OCI-LY7 (cell line): ENCODE measurements around the gene DFFB. TPM values are rescaled to one million over a fixed set of nuclear protein-coding genes. Genes with fewer than 3 reads are reported as not detected.

Source experiments
- BruUV-seq: library from RNA; stranded (reverse); fragments of 400-500 nt; replicated peaks from 2 replicates; lab custom pipeline; 2021; lab: Mats Ljungman, UMichigan
- CTCF ChIA-PET: fragments of 300-600 bp; sonication (Branson Sonifier 250); formaldehyde crosslinking; loops from one replicate; lab custom pipeline; 2022; ENCODE audit warnings: antibody characterized with exemption; ENCODE audit not compliant: unreplicated experiment; lab: Charles Lee
- POLR2A ChIA-PET: fragments of 300-600 bp; sonication (Branson Sonifier 250); formaldehyde crosslinking; loops from one replicate; lab custom pipeline; 2022; ENCODE audit warnings: antibody characterized with exemption; lab: Charles Lee
- DNase-seq: peaks from one replicate; pipeline ENCODE4 v3.0.0-alpha.2; 2015; ENCODE audit warnings: low spot score
- H2AFZ ChIP-seq: fragments of 200-600 bp; sonication (generic), shearing (Covaris generic); 2 replicates; pipeline ENCODE4 v1.6.1; 2014; ENCODE audit warnings: mild to moderate bottlenecking, antibody characterized with exemption, low read length, moderate library complexity
- H3K27ac ChIP-seq: fragments of 200-600 bp; sonication (generic); 2 replicates; pipeline ENCODE4 v1.5.1; 2014; ENCODE audit warnings: mixed run types, low read depth, mild to moderate bottlenecking, moderate library complexity, low read length, inconsistent platforms; ENCODE audit not compliant: poor library complexity, severe bottlenecking
- H3K36me3 ChIP-seq: fragments of 200-600 bp; sonication (generic); 2 replicates; pipeline ENCODE4 v1.6.1; 2014; ENCODE audit warnings: mild to moderate bottlenecking, antibody characterized with exemption, low read length, moderate library complexity, mixed read lengths; ENCODE audit not compliant: insufficient read depth
- H3K4me1 ChIP-seq: fragments of 200-600 bp; sonication (generic); 2 replicates; pipeline ENCODE4 v1.5.1; 2014; ENCODE audit warnings: mild to moderate bottlenecking, low read length; ENCODE audit not compliant: insufficient read depth, poor library complexity, severe bottlenecking
- H3K4me2 ChIP-seq: fragments of 200-600 bp; sonication (generic); 2 replicates; pipeline ENCODE4 v1.6.1; 2014; ENCODE audit warnings: mild to moderate bottlenecking, low read length
- H3K4me3 ChIP-seq: fragments of 200-600 bp; sonication (generic); 2 replicates; pipeline ENCODE4 v1.5.1; 2014; ENCODE audit warnings: mild to moderate bottlenecking, low read depth, low read length; ENCODE audit not compliant: poor library complexity, severe bottlenecking
- H3K79me2 ChIP-seq: fragments of 200-600 bp; sonication (generic); 2 replicates; pipeline ENCODE4 v1.6.1; 2016; ENCODE audit warnings: low read depth, mild to moderate bottlenecking, low read length, moderate library complexity, mixed read lengths; ENCODE audit not compliant: insufficient read depth
- H3K9me2 ChIP-seq: fragments of 200-600 bp; sonication (generic); 2 replicates; pipeline ENCODE4 v1.6.1; 2016; ENCODE audit warnings: mild to moderate bottlenecking, low read length, mixed read lengths; ENCODE audit not compliant: insufficient read depth
- H3K9me3 ChIP-seq: fragments of 200-600 bp; sonication (generic); 2 replicates; pipeline ENCODE4 v1.6.1; 2014; ENCODE audit warnings: mild to moderate bottlenecking, mixed run types, low read length, mixed read lengths
- H4K20me1 ChIP-seq: fragments of 200-600 bp; sonication (generic); 2 replicates; pipeline ENCODE4 v1.6.1; 2014; ENCODE audit warnings: mild to moderate bottlenecking, antibody characterized with exemption, low read length, moderate library complexity, mixed read lengths; ENCODE audit not compliant: insufficient read depth
- CTCF ChIP-seq: fragments of 200-600 bp; sonication (generic); conservative IDR thresholded peaks from 2 replicates; pipeline ENCODE4 v1.5.1; 2014; ENCODE audit warnings: mild to moderate bottlenecking, antibody characterized with exemption, low read length, moderate library complexity, mixed read lengths
- EZH2phosphoT487 ChIP-seq: fragments of 200-600 bp; sonication (generic); IDR thresholded peaks from 2 replicates; pipeline ENCODE4 v1.6.1; 2018; ENCODE audit warnings: low read depth, borderline replicate concordance, mild to moderate bottlenecking, mixed run types, antibody characterized with exemption, low read length, moderate library complexity, mixed read lengths
- intact Hi-C: fragments of 100-400 bp; cut with micrococcal nuclease; formaldehyde crosslinking; loops from one replicate; pipeline ENCODE4 v1.10.0; 2022; ENCODE audit not compliant: unreplicated experiment
- total RNA-seq, 2 experiments: library from RNA; depleted of rRNA in 1 of 2; stranded (reverse); fragments of >200 nt in 1 of 2; shearing (Covaris generic) in 1 of 2; gene quantifications; 2 replicates each; pipeline ENCODE4 v1.2.3, GENCODE V29; 2014 to 2022

The DFFB gene
- total RNA-seq, 2 experiments from 2014 or later, result 15.2 to 17.9 TPM

- Histone ChIP-seq H3K4me2 (no peak overlapping the region), H3K27ac (no peak overlapping the region), H3K79me2 (no peaks in the 10 kb centered on the region), H3K36me3 (peaks cover 67% of the 10 kb centered on the region), H2AFZ (no peak overlapping the region), H4K20me1 (no peaks in the 10 kb centered on the region), H3K4me1 (no peaks in the 10 kb centered on the region), H3K4me3 (no peak overlapping the region), H3K9me2 (no peaks in the 10 kb centered on the region), H3K9me3 (no peaks in the 10 kb centered on the region)
- ChIA-PET CTCF (interaction anchor here (0.6 kb wide), 1 partner anchor 14 kb away, joined by 3 read pairs; no protein-coding TSS in a partner anchor), POLR2A (no interaction called here)
- no TSS peak for BruUV-seq
- DNase-seq, result no peak
- no peak for TF ChIP-seq CTCF
- TF ChIP-seq EZH2phosphoT487, result no peak
- intact Hi-C loops, result no loop called here
These were observed 15.3 kb downstream of the DFFB start for GRCh38 chr1:3872546-3872945.

- no peak overlapping the region for H2AFZ ChIP-seq
- ChIA-PET POLR2A (no interaction called here), CTCF (no interaction called here)
- no peak overlapping the region for H3K4me3 ChIP-seq
- H4K20me1 ChIP-seq, result no peaks in the 10 kb centered on the region
- peaks cover 64% of the 10 kb centered on the region for H3K36me3 ChIP-seq
- H3K27ac ChIP-seq, result no peak overlapping the region
- intact Hi-C loops, result no loop called here
- no peak for DNase-seq
- H3K9me3 ChIP-seq, result no peaks in the 10 kb centered on the region
- BruUV-seq, result no TSS peak
- H3K9me2 ChIP-seq, result no peaks in the 10 kb centered on the region
- no peaks in the 10 kb centered on the region for H3K79me2 ChIP-seq
- H3K4me2 ChIP-seq, result no peak overlapping the region
- no peak for TF ChIP-seq CTCF
- TF ChIP-seq EZH2phosphoT487, result no peak
- no peaks in the 10 kb centered on the region for H3K4me1 ChIP-seq
These were observed 17.5 kb downstream of the DFFB start for GRCh38 chr1:3874736-3875135.

- no peak for DNase-seq
- no peaks in the 10 kb centered on the region for H4K20me1 ChIP-seq
- H3K36me3 ChIP-seq, result peaks cover 63% of the 10 kb centered on the region
- intact Hi-C loops, result no loop called here
- no peak overlapping the region for H3K4me3 ChIP-seq
- H3K27ac ChIP-seq, result no peak overlapping the region
- POLR2A ChIA-PET, result interaction anchor here (0.5 kb wide), 1 partner anchor 171 kb away, joined by 3 read pairs; no protein-coding TSS in a partner anchor
- H3K9me2 ChIP-seq, result no peaks in the 10 kb centered on the region
- H3K4me1 ChIP-seq, result peaks cover 10% of the 10 kb centered on the region
- H3K4me2 ChIP-seq, result no peak overlapping the region
- no peaks in the 10 kb centered on the region for H3K79me2 ChIP-seq
- BruUV-seq, result no TSS peak
- CTCF ChIA-PET, result no interaction called here
- H3K9me3 ChIP-seq, result no peaks in the 10 kb centered on the region
- no peak for TF ChIP-seq EZH2phosphoT487
- no peak for TF ChIP-seq CTCF
- no peak overlapping the region for H2AFZ ChIP-seq
These were observed 19.4 kb downstream of the DFFB start for GRCh38 chr1:3876716-3877115.
